IPS-15b (cell line): ENCODE results near the gene TAGLN.

Experiments used
- H3K27me3 ChIP-seq: one replicate; pipeline ENCODE4 v1.6.1; 2013; ENCODE audit warnings: low read length; ENCODE audit not compliant: control insufficient read depth, insufficient read depth
- H3K36me3 ChIP-seq: one replicate; pipeline ENCODE4 v1.6.1; 2013; ENCODE audit warnings: low read length; ENCODE audit not compliant: control insufficient read depth, insufficient read depth
- H3K4me1 ChIP-seq: one replicate; pipeline ENCODE4 v1.6.1; 2013; ENCODE audit warnings: mild to moderate bottlenecking, low read length; ENCODE audit not compliant: control insufficient read depth, insufficient read depth
- H3K4me3 ChIP-seq: one replicate; pipeline ENCODE4 v1.5.1; 2013; ENCODE audit warnings: low read depth, low read length
- H3K9ac ChIP-seq: one replicate; pipeline ENCODE4 v1.6.1; 2013; ENCODE audit warnings: low read depth, mild to moderate bottlenecking, low read length
- H3K9me3 ChIP-seq: one replicate; pipeline ENCODE4 v1.6.1; 2013; ENCODE audit warnings: mild to moderate bottlenecking, low read length; ENCODE audit not compliant: control insufficient read depth, insufficient read depth

The TAGLN gene

GRCh38 chr11:117172724-117173421 is 26.3 kb upstream of the TAGLN start:
- H3K9ac ChIP-seq: no peak overlapping the region
- H3K4me3 ChIP-seq: no peak overlapping the region
- no peaks in the 10 kb centered on the region for H3K9me3 ChIP-seq
- H3K4me1 ChIP-seq: peaks cover 6% of the 10 kb centered on the region
- H3K27me3 ChIP-seq: no peaks in the 10 kb centered on the region
- peaks cover 11% of the 10 kb centered on the region for H3K36me3 ChIP-seq

DNA sequence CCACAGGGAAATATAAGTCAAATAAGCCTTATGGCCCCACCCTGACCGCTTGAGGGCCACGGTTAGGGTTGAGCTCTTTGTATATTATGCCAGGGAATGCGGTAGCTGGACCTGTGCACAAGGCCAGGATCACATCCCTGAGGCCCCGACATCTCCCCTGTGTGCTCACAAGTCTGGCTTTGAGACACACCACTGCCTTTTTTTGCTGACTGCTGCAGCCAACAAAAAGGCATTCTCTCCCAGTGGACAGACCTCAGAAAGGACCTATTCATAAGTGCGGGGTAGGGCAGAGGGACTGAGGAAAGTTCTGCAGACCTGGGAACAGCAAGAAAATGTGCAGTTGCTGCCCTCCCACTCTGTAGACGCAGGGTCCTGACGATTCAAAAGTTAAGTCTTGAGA is 24.1 kb upstream of the TAGLN start:
- Histone ChIP-seq H3K4me3 (no peak overlapping the region), H3K36me3 (peaks cover 11% of the 10 kb centered on the region)

GRCh38 chr11:117175781-117176180 is 23.4 kb upstream of the TAGLN start:
- H3K9ac ChIP-seq: no peak overlapping the region
- H3K4me3 ChIP-seq: no peak overlapping the region
- H3K36me3 ChIP-seq: peaks cover 6% of the 10 kb centered on the region
- H3K9me3 ChIP-seq: no peaks in the 10 kb centered on the region
- peaks cover 10% of the 10 kb centered on the region for H3K4me1 ChIP-seq
- H3K27me3 ChIP-seq: no peaks in the 10 kb centered on the region

More for the DNA sequence above, 24.1 kb upstream of the TAGLN start:
- Histone ChIP-seq H3K9ac (no peak overlapping the region), H3K27me3 (no peaks in the 10 kb centered on the region), H3K9me3 (no peaks in the 10 kb centered on the region), H3K4me1 (peaks cover 10% of the 10 kb centered on the region)

GRCh38 chr11:117176186-117176585 is 23.0 kb upstream of the TAGLN start:
- H3K4me3 ChIP-seq: no peak overlapping the region
- no peaks in the 10 kb centered on the region for H3K27me3 ChIP-seq
- peaks cover 10% of the 10 kb centered on the region for H3K4me1 ChIP-seq
- H3K9ac ChIP-seq: no peak overlapping the region
- peaks cover 5% of the 10 kb centered on the region for H3K36me3 ChIP-seq
- no peaks in the 10 kb centered on the region for H3K9me3 ChIP-seq

DNA sequence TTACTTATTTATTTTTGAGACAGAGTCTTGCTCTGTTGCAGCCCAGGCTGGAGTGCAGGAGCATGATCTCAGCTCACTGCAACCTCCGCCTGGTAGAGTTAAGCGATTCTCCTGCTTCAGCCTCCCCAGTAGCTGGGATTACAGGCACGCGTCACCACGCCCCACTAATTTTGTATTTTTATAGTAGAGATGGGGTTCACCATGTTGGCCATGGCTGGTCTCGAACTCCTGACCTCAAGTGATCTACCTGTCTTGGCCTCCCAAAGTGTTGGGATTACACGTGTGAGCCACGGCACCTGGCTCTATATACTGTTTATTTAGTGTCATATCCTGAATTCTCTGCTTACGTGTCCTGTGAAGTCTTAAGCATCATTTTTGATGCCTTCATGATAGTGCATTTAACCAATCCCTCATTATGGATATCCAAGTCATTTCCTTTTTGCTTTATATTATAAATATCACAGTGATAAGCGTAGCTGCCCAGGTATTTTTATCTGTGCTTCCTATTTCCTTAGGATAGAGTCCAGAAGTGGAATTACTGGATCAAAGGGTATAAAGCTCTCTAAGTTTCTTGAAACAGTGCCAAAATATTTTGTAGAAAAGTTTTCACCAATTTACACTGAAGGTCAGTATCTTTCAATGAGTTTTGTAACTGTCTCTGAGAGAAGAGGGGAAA is 21.5 kb upstream of the TAGLN start:
- Histone ChIP-seq H3K4me1 (peaks cover 5% of the 10 kb centered on the region), H3K9ac (peak overlapping the region; percentile 28), H3K27me3 (no peaks in the 10 kb centered on the region), H3K9me3 (no peaks in the 10 kb centered on the region), H3K4me3 (peak overlapping the region; percentile 45), H3K36me3 (peaks cover 7% of the 10 kb centered on the region)

DNA sequence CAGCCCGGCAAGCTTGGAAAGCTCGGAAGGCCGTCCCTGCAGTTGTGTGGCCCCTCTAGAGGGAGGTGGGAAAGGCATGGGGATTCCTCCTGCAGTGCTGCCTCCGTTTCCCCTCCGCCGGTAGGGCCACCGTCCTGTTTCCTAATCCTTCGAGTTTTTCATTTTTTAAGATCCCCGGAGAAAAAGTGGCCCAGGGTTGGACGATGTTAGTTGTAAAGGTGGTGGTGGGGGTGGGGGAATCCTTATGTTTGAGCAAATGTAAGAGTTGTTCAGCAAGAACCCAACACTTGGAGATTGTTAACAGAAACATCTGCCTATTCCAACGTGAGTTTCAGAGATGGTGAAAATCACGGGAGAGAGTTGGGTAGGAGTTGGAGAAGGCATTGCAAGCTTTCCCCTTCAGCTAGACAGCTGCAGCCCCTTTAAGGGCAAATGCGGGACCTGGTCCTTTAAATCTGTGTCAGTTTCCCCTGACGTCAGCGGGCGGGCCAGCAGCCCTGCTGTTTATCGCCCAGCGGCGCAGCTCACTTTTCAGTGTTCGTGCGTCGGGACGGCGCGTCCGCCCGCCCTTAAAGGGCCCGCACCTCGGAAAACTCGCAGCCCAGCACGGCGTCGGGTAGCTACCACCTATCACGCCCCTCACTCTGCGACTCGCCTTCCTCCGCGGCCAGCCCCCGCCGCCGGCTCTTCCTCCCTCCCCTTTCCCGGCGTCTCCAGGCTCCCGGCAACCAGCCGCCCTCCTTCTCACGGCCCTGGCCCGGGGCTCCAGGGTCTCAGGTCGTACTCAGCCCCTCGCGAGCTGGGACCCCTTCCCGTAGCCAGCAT is 20.7 kb upstream of the TAGLN start, which contains the start of gene SIDT2:
TSS of gene SIDT2 (plus strand) at position 534 of the 825 bp plus-strand sequence. CDS start 521 bp downstream, outside the sequence.
- peak within 1 kb of the TSS; percentile 53 for H3K4me3 ChIP-seq
- no peaks in the 10 kb centered on the region for H3K9me3 ChIP-seq
- peaks cover 7% of the 10 kb centered on the region for H3K36me3 ChIP-seq
- peaks cover 5% of the 10 kb centered on the region for H3K4me1 ChIP-seq
- H3K9ac ChIP-seq: peak within 1 kb of the TSS; percentile 29
- H3K27me3 ChIP-seq: no peaks in the 10 kb centered on the region

- Histone ChIP-seq H3K27me3 (no peaks in the 10 kb centered on the region), H3K4me3 (peak overlapping the region; percentile 53), H3K9me3 (no peaks in the 10 kb centered on the region), H3K4me1 (peaks cover 5% of the 10 kb centered on the region), H3K9ac (peak overlapping the region; percentile 29), H3K36me3 (peaks cover 11% of the 10 kb centered on the region)
These were observed 19.8 kb upstream of the TAGLN start for GRCh38 chr11:117179048-117179999.

DNA sequence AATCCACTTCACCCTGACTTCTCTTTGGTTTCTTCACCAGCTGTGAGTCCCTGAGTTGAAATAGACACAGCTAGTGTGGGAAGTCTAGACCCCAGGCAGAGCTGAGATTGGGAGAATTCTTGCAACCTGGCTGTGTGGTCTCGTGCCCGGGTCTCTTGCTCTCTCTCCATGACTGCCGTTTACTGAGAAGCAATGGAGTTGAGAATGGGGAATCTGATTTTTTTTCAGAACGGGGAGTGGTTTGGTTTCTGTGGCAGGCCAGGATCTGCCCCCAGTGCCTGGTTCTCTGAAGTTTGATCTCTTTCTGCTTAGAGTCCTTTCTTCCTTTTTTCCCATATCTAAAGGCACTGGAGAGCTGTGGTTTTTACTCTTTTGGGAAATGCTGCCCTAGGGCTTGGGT is 19.1 kb upstream of the TAGLN start:
- no peaks in the 10 kb centered on the region for H3K9me3 ChIP-seq
- H3K27me3 ChIP-seq: no peaks in the 10 kb centered on the region
- no peak overlapping the region for H3K9ac ChIP-seq
- peak overlapping the region; percentile 53 for H3K4me3 ChIP-seq
- H3K36me3 ChIP-seq: peaks cover 11% of the 10 kb centered on the region
- H3K4me1 ChIP-seq: peaks cover 5% of the 10 kb centered on the region

DNA sequence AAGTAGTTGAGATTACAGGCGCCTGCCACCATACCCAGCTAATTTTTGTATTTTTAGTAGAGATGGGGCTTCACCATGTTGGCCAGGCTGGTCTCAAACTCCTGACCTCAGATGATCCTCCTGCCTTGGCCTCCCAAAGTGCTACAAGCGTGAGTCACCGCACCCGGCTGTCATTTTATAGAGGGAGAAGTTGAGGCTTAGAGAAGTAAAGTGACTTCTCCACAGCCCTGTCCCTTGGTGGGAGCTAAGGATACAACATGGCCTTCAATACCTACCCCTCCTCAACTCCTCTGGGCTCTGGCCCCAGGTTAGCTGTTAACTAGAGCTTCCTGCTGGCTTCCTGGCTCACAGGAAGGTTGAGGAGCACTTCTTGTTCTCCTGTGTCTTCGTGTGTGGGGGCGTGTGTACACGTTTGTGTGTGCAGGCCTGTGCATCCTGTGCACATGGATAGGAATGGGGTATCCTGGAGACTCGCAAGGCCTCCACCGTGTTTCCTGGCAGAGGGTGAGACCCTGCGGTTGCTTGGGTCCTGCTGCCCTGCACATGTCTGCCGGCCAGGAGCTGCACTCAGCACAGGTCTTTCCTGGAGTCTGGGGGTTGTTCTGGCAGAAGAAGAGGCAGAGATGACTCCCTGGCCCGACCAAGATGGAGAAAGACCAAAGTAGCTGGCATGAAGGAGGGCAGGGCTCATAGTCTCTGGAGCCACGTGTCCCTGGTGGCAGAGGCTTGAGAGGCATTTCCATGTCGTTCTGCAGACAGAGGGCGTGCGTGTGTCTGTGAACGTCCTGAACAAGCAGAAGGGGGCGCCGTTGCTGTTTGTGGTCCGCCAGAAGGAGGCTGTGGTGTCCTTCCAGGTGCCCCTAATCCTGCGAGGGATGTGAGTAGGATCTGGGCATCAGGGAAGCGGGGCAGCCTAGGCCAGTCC is 18.2 kb upstream of the TAGLN start:
- Histone ChIP-seq H3K9me3 (no peaks in the 10 kb centered on the region), H3K4me1 (peaks cover 5% of the 10 kb centered on the region), H3K4me3 (no peak overlapping the region), H3K36me3 (peaks cover 9% of the 10 kb centered on the region), H3K27me3 (no peaks in the 10 kb centered on the region), H3K9ac (no peak overlapping the region)
